ENCODE measurements around the gene ESPN. TPM values are rescaled to one million over a fixed set of nuclear protein-coding genes. Genes with fewer than 3 reads are reported as not detected.
A peak's percentile ranks its signal among the peaks of the same experiment; 100 is the strongest.

The ESPN gene
- total RNA-seq, 4 donors from 2014 or later: 14.5 to 22.2 (median 18.6) TPM

DNA sequence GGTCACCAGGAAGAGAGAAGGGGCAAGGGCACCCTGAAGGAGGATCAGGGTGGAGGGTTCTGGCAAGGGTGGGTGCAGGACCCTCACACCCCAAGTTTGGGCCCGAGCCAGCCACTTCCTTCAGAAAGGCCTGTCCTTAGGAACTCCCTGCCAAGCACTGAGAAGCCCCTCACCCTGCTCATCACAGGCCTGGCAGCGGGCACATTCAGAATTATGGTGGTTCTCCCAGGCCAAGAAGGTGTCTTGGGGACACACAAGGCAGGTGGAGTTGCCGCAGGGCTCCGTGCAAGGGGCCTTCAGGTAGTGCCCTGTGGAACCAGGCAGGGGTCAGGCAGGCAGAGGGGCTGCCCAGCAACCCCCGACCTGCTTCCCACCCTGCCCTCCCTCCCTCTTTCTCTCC, 40.3 kb downstream of the ESPN start:
- intact Hi-C loops (cut with DNase I): no loop called here
- DNase-seq: no peak
- Histone ChIP-seq H3K4me1 (peaks cover 0 to 19% (median 14%) of the 10 kb centered on the region in 3 donors), H3K4me3 (peak overlapping the region in 3 of 4 donors; percentile 23 to 37 (median 26)), H3K9me3 (no peaks in the 10 kb centered on the region), H3K36me3 (peaks cover 16 to 100% (median 34%) of the 10 kb centered on the region in 3 donors), H3K27ac (peak overlapping the region in 2 of 4 donors; percentile 33 to 39), H3K27me3 (peaks cover 0 to 49% (median 0%) of the 10 kb centered on the region in 4 donors)
- WGBS, 2 donors: 86% methylated on average over 5 of the region's 5 CpGs; no CpG with 5 or more reads in 1 of the 2 donors
- TF ChIP-seq, protein P1, sequence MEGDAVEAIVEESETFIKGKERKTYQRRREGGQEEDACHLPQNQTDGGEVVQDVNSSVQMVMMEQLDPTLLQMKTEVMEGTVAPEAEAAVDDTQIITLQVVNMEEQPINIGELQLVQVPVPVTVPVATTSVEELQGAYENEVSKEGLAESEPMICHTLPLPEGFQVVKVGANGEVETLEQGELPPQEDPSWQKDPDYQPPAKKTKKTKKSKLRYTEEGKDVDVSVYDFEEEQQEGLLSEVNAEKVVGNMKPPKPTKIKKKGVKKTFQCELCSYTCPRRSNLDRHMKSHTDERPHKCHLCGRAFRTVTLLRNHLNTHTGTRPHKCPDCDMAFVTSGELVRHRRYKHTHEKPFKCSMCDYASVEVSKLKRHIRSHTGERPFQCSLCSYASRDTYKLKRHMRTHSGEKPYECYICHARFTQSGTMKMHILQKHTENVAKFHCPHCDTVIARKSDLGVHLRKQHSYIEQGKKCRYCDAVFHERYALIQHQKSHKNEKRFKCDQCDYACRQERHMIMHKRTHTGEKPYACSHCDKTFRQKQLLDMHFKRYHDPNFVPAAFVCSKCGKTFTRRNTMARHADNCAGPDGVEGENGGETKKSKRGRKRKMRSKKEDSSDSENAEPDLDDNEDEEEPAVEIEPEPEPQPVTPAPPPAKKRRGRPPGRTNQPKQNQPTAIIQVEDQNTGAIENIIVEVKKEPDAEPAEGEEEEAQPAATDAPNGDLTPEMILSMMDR (IDR thresholded peaks at IDR 0.05): no peak
- no peak for TF ChIP-seq POLR2A (IDR thresholded peaks at IDR 0.05)

DNA sequence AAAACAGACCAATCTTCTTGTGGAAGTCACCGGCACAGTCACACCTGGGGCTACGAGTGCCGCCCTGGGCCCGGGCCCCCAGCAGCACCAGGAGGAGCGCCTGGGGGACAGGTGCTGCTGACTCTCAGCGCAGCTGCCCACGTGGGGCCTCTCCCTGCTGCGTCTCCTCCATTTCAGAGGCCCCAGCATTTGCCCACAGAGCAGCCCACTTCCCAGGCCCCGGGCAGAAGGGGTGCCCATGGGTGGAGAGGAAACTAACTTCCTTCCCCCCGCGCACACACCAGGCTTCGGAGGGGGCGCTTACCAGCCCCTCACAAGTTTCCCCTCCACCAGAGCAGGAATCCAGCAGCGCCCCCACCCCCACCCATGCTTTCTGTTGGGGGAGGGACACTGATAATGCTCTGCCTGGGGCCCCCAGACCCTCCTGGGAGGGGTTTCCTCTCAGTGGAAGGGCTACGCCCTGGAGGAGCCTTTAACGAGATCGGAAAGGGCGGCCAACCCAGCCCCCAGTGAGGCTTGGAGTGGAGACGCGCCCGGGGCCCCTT, 41.0 kb downstream of the ESPN start:
- H3K4me3 ChIP-seq: peak overlapping the region; percentile 7 to 37 (median 24)

DNA sequence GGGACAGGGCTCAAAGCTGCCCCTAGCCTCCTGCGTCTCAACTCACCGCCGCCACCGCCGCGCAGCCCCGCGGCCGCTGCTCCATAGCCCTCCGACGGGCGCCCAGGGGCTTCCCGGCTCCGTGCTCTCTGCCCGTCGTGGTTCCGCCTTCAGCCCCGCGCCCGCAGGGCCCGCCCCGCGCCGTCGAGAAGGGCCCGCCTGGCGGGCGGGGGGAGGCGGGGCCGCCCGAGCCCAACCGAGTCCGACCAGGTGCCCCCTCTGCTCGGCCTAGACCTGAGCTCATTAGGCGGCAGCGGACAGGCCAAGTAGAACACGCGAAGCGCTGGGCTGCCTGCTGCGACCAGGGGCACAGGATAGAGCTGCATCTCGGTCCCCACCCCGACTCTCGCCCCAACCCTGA, 41.4 kb downstream of the ESPN start, which contains the start of gene TNFRSF25:
TSS of gene TNFRSF25 (minus strand) at position 151 of the 400 bp plus-strand sequence. CDS start at position 85, 66 bp downstream.
- DNase-seq: no peak
- H3K27ac ChIP-seq: peak within 1 kb of the TSS in 2 of 4 donors; percentile 33 to 39
- peaks cover 26 to 100% (median 45%) of the 10 kb centered on the region in 3 donors for H3K36me3 ChIP-seq
- no peak for TF ChIP-seq POLR2A (IDR thresholded peaks at IDR 0.05)
- TF ChIP-seq, protein P1 (IDR thresholded peaks at IDR 0.05): no peak
- 50% methylated on average over 4 of the region's 43 CpGs; no CpG with 5 or more reads in 1 of the 2 donors for WGBS, 2 donors
- intact Hi-C loops (cut with DNase I): no loop called here
- peaks cover 2 to 12% (median 6%) of the 10 kb centered on the region in 3 donors for H3K4me1 ChIP-seq
- peaks cover 0 to 39% (median 0%) of the 10 kb centered on the region in 4 donors for H3K27me3 ChIP-seq
- no peaks in the 10 kb centered on the region for H3K9me3 ChIP-seq
- H3K4me3 ChIP-seq: peak within 1 kb of the TSS; percentile 7 to 37 (median 24)

More for the DNA sequence above, 41.0 kb downstream of the ESPN start:
- TF ChIP-seq POLR2A (IDR thresholded peaks at IDR 0.05): no peak
- TF ChIP-seq, protein P1 (IDR thresholded peaks at IDR 0.05): no peak
- no peak for DNase-seq
- peaks cover 23 to 100% (median 40%) of the 10 kb centered on the region in 3 donors for H3K36me3 ChIP-seq
- peaks cover 0 to 42% (median 0%) of the 10 kb centered on the region in 4 donors for H3K27me3 ChIP-seq
- no peaks in the 10 kb centered on the region for H3K9me3 ChIP-seq
- intact Hi-C loops (cut with DNase I): no loop called here
- peaks cover 0 to 13% (median 10%) of the 10 kb centered on the region in 3 donors for H3K4me1 ChIP-seq
- 60% methylated on average over 1 to 3 of the region's 21 CpGs for WGBS, 2 donors
- peak overlapping the region in 2 of 4 donors; percentile 33 to 39 for H3K27ac ChIP-seq

DNA sequence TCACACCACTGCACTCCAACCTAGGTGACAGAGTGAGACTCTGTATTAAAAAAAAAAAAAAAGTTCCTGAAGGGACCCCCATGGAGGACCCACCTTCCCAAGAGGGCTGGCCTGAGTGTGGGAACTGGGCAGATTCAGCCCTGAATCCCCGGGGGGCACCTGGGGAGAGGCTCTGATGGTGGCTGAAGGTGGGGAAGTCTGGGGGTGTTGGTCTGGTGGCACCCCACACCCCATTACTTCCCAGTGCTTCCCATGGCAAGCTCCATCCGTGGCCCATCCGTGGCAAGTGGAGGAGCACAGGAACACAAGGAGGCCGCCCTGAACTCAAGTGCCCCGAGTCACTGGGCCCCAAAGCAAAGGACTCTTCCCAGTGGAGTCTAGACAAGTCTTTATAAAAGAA, 42.2 kb downstream of the ESPN start:
- TF ChIP-seq POLR2A (IDR thresholded peaks at IDR 0.05): no peak
- TF ChIP-seq, protein P1 (IDR thresholded peaks at IDR 0.05): no peak
- peaks cover 4 to 12% (median 9%) of the 10 kb centered on the region in 3 donors for H3K4me1 ChIP-seq
- no peak overlapping the region for H3K4me3 ChIP-seq
- WGBS, 2 donors: 94% methylated on average over 4 of the region's 5 CpGs; no CpG with 5 or more reads in 1 of the 2 donors
- peaks cover 0 to 32% (median 0%) of the 10 kb centered on the region in 4 donors for H3K27me3 ChIP-seq
- DNase-seq: no peak
- H3K36me3 ChIP-seq: peaks cover 30 to 99% (median 46%) of the 10 kb centered on the region in 3 donors
- intact Hi-C loops (cut with DNase I): no loop called here
- no peak overlapping the region for H3K27ac ChIP-seq
- H3K9me3 ChIP-seq: no peaks in the 10 kb centered on the region

DNA sequence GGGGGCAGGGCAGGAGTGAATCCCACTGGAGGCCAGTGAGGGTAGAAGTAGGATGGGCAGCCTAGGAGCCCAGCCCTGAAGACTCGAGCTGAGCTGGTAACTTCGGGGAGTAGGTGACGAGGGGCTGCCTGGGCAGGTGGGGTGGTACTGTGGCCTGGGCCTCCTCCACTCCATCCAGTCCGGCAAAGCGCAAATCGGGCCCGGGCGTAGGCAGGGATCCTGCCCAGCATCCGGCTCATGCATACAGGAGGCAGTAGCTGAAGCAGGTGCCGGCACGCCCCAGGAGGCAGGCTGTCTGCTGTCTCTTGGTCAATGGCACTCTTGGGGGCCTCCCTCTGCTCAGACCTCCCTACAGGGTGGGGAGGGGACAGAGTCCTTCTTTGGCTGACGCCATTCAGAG, 42.6 kb downstream of the ESPN start:
- Histone ChIP-seq H3K27ac (no peak overlapping the region), H3K36me3 (peaks cover 30 to 98% (median 43%) of the 10 kb centered on the region in 3 donors), H3K4me1 (peaks cover 5 to 16% (median 10%) of the 10 kb centered on the region in 3 donors), H3K9me3 (no peaks in the 10 kb centered on the region), H3K27me3 (peaks cover 0 to 28% (median 0%) of the 10 kb centered on the region in 4 donors), H3K4me3 (no peak overlapping the region)
- 80 to 91% methylated on average over 10 to 11 of the region's 12 CpGs for WGBS, 2 donors
- intact Hi-C loops (cut with DNase I): no loop called here
- no peak for DNase-seq
- TF ChIP-seq POLR2A (IDR thresholded peaks at IDR 0.05): no peak
- TF ChIP-seq, protein P1 (IDR thresholded peaks at IDR 0.05): no peak

Measured in esophagus squamous epithelium (tissue), 5 donors.